ENCODE data around the gene MGAT2.
"Not testable (repeated sequence)": the region's sequence is repeated elsewhere in the genome, so short reads cannot be mapped to it uniquely, and the experiment has no call there.

MGAT2 gene

GRCh38 chr14:49612251-49612650, 8.3 kb upstream of the MGAT2 start:
- no peak for DNase-seq (ENCODE audit: low read depth in 2 of 3, low spot score in 2 of 3)

GRCh38 chr14:49612671-49613070, 7.9 kb upstream of the MGAT2 start:
- DNase-seq (ENCODE audit: low read depth in 2 of 3, low spot score in 2 of 3) = no peak

- no peak for DNase-seq (ENCODE audit: low read depth in 2 of 3, low spot score in 2 of 3)
Measured at GRCh38 chr14:49614196-49614595, 6.4 kb upstream of the MGAT2 start.

GRCh38 chr14:49615776-49616175, 4.8 kb upstream of the MGAT2 start:
- no peak for DNase-seq (ENCODE audit: low read depth in 2 of 3, low spot score in 2 of 3)

- no peak for DNase-seq (ENCODE audit: low read depth in 2 of 3, low spot score in 2 of 3)
Measured at GRCh38 chr14:49617852-49618519, 2.6 kb upstream of the MGAT2 start.

- DNase-seq (ENCODE audit: low read depth in 2 of 3, low spot score in 2 of 3) = not testable (repeated sequence)
Measured at GRCh38 chr14:49619273-49619672, 1.3 kb upstream of the MGAT2 start.

GRCh38 chr14:49619730-49620129, 869 bp upstream of the MGAT2 start:
- no peak for DNase-seq (ENCODE audit: low read depth in 2 of 3, low spot score in 2 of 3)

- peak in 2 of 3 experiments; percentile 31 to 36 for DNase-seq (ENCODE audit: low read depth in 2 of 3, low spot score in 2 of 3)
Measured at GRCh38 chr14:49621114-49621881, 699 bp downstream of the MGAT2 start.

GRCh38 chr14:49622022-49622607, 1.5 kb downstream of the MGAT2 start:
- DNase-seq (ENCODE audit: low read depth in 2 of 3, low spot score in 2 of 3) = no peak

- DNase-seq (ENCODE audit: low read depth in 2 of 3, low spot score in 2 of 3) = no peak
Measured at GRCh38 chr14:49623387-49623786, 2.8 kb downstream of the MGAT2 start.

- DNase-seq (ENCODE audit: low read depth in 2 of 3, low spot score in 2 of 3) = no peak
Measured at GRCh38 chr14:49623941-49624839, 3.6 kb downstream of the MGAT2 start.

- DNase-seq (ENCODE audit: low read depth in 2 of 3, low spot score in 2 of 3) = peak; percentile 79 to 87 (median 80)
Measured at GRCh38 chr14:49633640-49634546, 13.3 kb downstream of the MGAT2 start.

GRCh38 chr14:49634547-49635334, 14.1 kb downstream of the MGAT2 start, which contains the start of gene DNAAF2:
Gene DNAAF2 (minus strand): TSS chr14:49635244. CDS start chr14:49635149, 95 bp downstream.
- peak; percentile 20 to 43 (median 31) for DNase-seq (ENCODE audit: low read depth in 2 of 3, low spot score in 2 of 3)

GRCh38 chr14:49636866-49637265, 16.3 kb downstream of the MGAT2 start:
- no peak for DNase-seq (ENCODE audit: low read depth in 2 of 3, low spot score in 2 of 3)

GRCh38 chr14:49637534-49638078, 17.0 kb downstream of the MGAT2 start:
- no peak for DNase-seq (ENCODE audit: low read depth in 2 of 3, low spot score in 2 of 3)

- no peak for DNase-seq (ENCODE audit: low read depth in 2 of 3, low spot score in 2 of 3)
Measured at GRCh38 chr14:49640540-49641417, 20.2 kb downstream of the MGAT2 start.

GRCh38 chr14:49641697-49642129, 21.1 kb downstream of the MGAT2 start:
- no peak for DNase-seq (ENCODE audit: low read depth in 2 of 3, low spot score in 2 of 3)

- DNase-seq (ENCODE audit: low read depth in 2 of 3, low spot score in 2 of 3) = no peak
Measured at GRCh38 chr14:49642163-49642562, 21.6 kb downstream of the MGAT2 start.
